HEK293T (cell line): ENCODE data around the gene EXOSC7.

Experiments used
- BHLHE40 ChIP-seq: fragments of 450-650 bp; IDR thresholded peaks from 2 replicates; pipeline ENCODE4 v1.6.1; 2016; ENCODE audit warnings: mild to moderate bottlenecking, moderate library complexity, borderline replicate concordance
- NFRKB ChIP-seq: fragments of 450-650 bp; IDR thresholded peaks from 2 replicates; pipeline ENCODE4 v1.6.1; 2016; ENCODE audit warnings: mild to moderate bottlenecking, moderate library complexity

GRCh38 chr3:44996556-44996969, 20.5 kb downstream of the EXOSC7 start:
- no peak for TF ChIP-seq BHLHE40
- no peak for TF ChIP-seq NFRKB
